ENCODE results near the gene APCDD1.

- TF ChIP-seq, protein P1, sequence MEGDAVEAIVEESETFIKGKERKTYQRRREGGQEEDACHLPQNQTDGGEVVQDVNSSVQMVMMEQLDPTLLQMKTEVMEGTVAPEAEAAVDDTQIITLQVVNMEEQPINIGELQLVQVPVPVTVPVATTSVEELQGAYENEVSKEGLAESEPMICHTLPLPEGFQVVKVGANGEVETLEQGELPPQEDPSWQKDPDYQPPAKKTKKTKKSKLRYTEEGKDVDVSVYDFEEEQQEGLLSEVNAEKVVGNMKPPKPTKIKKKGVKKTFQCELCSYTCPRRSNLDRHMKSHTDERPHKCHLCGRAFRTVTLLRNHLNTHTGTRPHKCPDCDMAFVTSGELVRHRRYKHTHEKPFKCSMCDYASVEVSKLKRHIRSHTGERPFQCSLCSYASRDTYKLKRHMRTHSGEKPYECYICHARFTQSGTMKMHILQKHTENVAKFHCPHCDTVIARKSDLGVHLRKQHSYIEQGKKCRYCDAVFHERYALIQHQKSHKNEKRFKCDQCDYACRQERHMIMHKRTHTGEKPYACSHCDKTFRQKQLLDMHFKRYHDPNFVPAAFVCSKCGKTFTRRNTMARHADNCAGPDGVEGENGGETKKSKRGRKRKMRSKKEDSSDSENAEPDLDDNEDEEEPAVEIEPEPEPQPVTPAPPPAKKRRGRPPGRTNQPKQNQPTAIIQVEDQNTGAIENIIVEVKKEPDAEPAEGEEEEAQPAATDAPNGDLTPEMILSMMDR (IDR thresholded peaks at IDR 0.05; ENCODE audit: poor library complexity), result no peak
- no peak for TF ChIP-seq EZH2 (IDR thresholded peaks at IDR 0.05; ENCODE audit: borderline replicate concordance)
- no peak for TF ChIP-seq EZH2phosphoT487 (IDR thresholded peaks at IDR 0.05; ENCODE audit: low read depth, severe bottlenecking, unreplicated experiment)
Measured at GRCh38 chr18:10453261-10453805, 1.1 kb upstream of the APCDD1 start.

All from hepatocyte (in vitro differentiated cells).